ENCODE measurements around the gene MBD1. TPM values are rescaled to one million over a fixed set of nuclear protein-coding genes. Genes with fewer than 3 reads are reported as not detected.
"Not testable (repeated sequence)": the region's sequence is repeated elsewhere in the genome, so short reads cannot be mapped to it uniquely, and the experiment has no call there.

The MBD1 gene, protein sequence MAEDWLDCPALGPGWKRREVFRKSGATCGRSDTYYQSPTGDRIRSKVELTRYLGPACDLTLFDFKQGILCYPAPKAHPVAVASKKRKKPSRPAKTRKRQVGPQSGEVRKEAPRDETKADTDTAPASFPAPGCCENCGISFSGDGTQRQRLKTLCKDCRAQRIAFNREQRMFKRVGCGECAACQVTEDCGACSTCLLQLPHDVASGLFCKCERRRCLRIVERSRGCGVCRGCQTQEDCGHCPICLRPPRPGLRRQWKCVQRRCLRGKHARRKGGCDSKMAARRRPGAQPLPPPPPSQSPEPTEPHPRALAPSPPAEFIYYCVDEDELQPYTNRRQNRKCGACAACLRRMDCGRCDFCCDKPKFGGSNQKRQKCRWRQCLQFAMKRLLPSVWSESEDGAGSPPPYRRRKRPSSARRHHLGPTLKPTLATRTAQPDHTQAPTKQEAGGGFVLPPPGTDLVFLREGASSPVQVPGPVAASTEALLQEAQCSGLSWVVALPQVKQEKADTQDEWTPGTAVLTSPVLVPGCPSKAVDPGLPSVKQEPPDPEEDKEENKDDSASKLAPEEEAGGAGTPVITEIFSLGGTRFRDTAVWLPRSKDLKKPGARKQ
- total RNA-seq, result 91.7 and 93.3 TPM in 2 replicates

DNA sequence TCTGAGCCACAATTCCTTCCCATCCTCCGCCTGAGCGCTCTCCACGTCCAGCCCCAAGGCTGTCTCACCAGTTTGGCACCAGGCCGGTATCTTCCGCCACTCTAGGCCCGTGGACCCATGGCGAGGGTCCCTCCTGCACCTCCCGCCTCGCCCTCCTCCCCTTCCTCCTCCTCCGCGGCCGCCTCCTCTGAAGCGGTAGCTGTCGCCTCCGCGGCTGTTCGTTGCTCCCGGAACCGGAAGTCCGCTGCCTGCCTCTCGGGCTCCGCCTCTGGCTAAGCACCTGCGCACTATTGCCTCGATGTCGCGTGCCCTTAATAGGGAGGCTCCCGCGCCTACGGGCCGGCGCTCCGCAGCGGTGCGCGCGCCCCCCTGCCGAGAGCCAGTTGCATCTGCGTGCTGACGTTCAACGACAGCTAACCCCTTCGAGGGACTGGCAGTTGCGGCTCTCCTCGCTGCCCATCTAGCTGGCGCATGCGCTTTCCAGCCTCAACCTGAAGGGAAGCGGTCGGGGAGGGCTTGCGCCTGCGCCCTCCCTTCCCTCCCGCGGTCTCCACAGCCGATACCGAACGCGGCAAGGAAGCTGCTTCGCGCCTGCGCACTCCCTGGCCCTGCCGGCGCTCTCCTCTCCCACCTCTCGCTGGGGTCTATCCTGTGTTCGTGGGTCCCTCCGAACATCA is at the start of gene MBD1:
Gene MBD1, minus strand, starts transcription at position 229 of the 677 bp plus-strand sequence. CDS start 1,531 bp downstream, outside the sequence.
- Mint-ChIP-seq H3K4me3 (peak within 1 kb of the TSS; percentile 90), H3K27me3 (no peaks in the 10 kb centered on the region), H3K9me3 (no peaks in the 10 kb centered on the region), H3K36me3 (ENCODE audit: low read depth) (peaks cover 71% of the 10 kb centered on the region), H3K27ac (peak within 1 kb of the TSS; percentile 98), H3K4me1 (peaks cover 49% of the 10 kb centered on the region)
- peak; percentile 91 for DNase-seq
- intact Hi-C loops (cut with micrococcal nuclease), result loop anchor here (1.0 to 10.0 kb wide), 6 partner anchors 15 to 789 kb away; partner anchors contain the start of genes CFAP53, RPL17 and SMAD4

DNA sequence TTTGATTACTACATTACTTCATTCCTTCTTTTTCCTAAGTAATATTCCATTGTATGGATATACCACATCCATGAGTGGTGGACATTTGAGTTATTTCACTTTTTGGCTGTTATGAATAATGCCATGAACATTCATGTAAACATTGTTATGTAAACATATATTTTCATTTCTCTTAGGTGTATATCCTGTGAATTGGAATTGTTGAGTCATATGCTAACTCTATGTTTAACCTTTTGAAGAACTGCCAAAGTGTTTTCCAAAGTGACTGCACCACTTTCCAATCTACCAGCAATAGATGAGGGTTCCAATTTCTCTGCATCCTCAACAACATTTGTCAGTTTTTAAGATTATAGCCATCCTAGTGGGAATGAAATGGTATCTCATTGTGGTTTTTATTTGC is 48.9 kb upstream of the MBD1 start:
- Mint-ChIP-seq H3K9me3 (peaks cover 3% of the 10 kb centered on the region), H3K27ac (no peak overlapping the region), H3K4me3 (no peak overlapping the region), H3K36me3 (ENCODE audit: low read depth) (no peaks in the 10 kb centered on the region), H3K4me1 (no peaks in the 10 kb centered on the region), H3K27me3 (peaks cover 23% of the 10 kb centered on the region)
- intact Hi-C loops (cut with micrococcal nuclease), result no loop called here
- DNase-seq, result no peak

DNA sequence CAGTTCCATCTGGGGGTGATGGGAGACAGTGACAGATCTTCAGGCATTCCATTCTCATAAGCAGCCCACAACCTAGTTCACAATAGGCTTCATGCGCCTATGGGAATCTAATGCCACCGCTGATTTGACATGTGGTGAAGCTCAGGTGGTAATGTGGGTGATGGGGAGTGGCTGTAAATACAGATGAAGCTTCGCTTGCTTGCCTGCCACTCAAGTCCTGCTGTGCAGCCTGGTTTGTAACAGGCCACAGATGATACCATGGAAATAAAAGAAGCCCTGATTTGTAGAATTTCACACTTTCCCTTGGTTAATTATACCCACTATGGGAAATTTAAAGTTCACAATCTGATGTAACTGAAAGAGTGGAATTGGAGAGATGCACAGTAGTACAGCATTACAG is 46.7 kb upstream of the MBD1 start:
- Mint-ChIP-seq H3K4me3 (no peak overlapping the region), H3K9me3 (peaks cover 6% of the 10 kb centered on the region), H3K27ac (no peak overlapping the region), H3K27me3 (peaks cover 25% of the 10 kb centered on the region), H3K4me1 (no peaks in the 10 kb centered on the region), H3K36me3 (ENCODE audit: low read depth) (no peaks in the 10 kb centered on the region)
- DNase-seq, result no peak
- intact Hi-C loops (cut with micrococcal nuclease), result no loop called here

GRCh38 chr18:50320719-50321118 is 39.4 kb upstream of the MBD1 start:
- Mint-ChIP-seq H3K27me3 (peaks cover 2% of the 10 kb centered on the region), H3K9me3 (peaks cover 8% of the 10 kb centered on the region), H3K27ac (peak overlapping the region; percentile 65), H3K36me3 (ENCODE audit: low read depth) (no peaks in the 10 kb centered on the region), H3K4me1 (peaks cover 16% of the 10 kb centered on the region), H3K4me3 (peak overlapping the region; percentile 71)
- intact Hi-C loops (cut with micrococcal nuclease), result loop anchor here (5.0 kb wide), 1 partner anchor 37 kb away; no protein-coding TSS in a partner anchor
- no peak for DNase-seq

DNA sequence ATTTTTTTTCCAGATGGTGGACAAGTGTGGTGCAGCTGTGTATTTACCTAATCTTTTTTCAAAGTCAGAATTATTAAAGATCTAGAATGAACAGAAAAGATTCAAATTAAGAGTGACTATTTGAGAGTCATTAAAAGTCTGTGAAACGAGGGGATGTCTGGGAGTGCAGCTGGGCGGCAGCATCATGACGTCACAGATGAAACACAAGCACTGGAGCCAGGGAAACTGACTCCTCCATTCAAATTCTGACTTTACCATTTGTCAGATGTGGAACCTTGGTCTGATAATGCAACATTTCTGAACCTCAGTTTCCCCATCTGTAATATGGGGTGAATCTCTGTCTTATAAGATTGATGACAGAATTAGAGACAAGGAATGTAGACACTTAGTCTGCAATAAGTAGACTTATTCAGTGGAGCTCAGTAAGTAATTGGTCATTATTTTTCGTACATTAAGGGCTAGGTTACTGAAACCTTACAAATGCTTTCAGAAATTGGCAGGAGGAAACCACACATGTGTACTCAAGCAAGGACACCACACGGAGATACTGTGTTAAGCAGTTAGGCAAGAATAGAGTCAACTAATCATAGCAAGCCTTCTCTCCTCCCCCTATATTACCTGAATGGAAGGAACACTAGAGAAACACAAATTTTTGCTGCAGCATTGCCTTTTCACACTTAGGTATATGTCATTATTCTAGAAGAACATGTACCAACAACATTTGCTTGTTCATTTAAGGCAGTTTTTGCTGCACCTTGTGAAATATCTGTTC is 34.0 kb upstream of the MBD1 start:
- H3K27ac Mint-ChIP-seq, result no peak overlapping the region

GRCh38 chr18:50313873-50314460 is 32.6 kb upstream of the MBD1 start:
- intact Hi-C loops (cut with micrococcal nuclease), result no loop called here

More for the DNA sequence above, 34.0 kb upstream of the MBD1 start:
- H3K27me3 Mint-ChIP-seq, result peaks cover 16% of the 10 kb centered on the region
- no peaks in the 10 kb centered on the region for H3K36me3 Mint-ChIP-seq (ENCODE audit: low read depth)
- peaks cover 5% of the 10 kb centered on the region for H3K9me3 Mint-ChIP-seq
- intact Hi-C loops (cut with micrococcal nuclease), result no loop called here
- no peak overlapping the region for H3K4me3 Mint-ChIP-seq
- H3K4me1 Mint-ChIP-seq, result peaks cover 8% of the 10 kb centered on the region
- no peak for DNase-seq

GRCh38 chr18:50313031-50313607 is 31.8 kb upstream of the MBD1 start:
- no peak for DNase-seq
- Mint-ChIP-seq H3K27me3 (peaks cover 16% of the 10 kb centered on the region), H3K36me3 (ENCODE audit: low read depth) (no peaks in the 10 kb centered on the region), H3K9me3 (peaks cover 5% of the 10 kb centered on the region), H3K27ac (no peak overlapping the region), H3K4me3 (no peak overlapping the region), H3K4me1 (peaks cover 4% of the 10 kb centered on the region)
- intact Hi-C loops (cut with micrococcal nuclease), result no loop called here

More at GRCh38 chr18:50313873-50314460, 32.6 kb upstream of the MBD1 start:
- DNase-seq, result no peak
- peaks cover 16% of the 10 kb centered on the region for H3K27me3 Mint-ChIP-seq
- no peak overlapping the region for H3K4me3 Mint-ChIP-seq
- no peaks in the 10 kb centered on the region for H3K36me3 Mint-ChIP-seq (ENCODE audit: low read depth)
- H3K27ac Mint-ChIP-seq, result no peak overlapping the region
- peaks cover 5% of the 10 kb centered on the region for H3K9me3 Mint-ChIP-seq
- peaks cover 3% of the 10 kb centered on the region for H3K4me1 Mint-ChIP-seq

GRCh38 chr18:50312296-50313030 is 31.1 kb upstream of the MBD1 start:
- intact Hi-C loops (cut with micrococcal nuclease), result no loop called here
- Mint-ChIP-seq H3K36me3 (ENCODE audit: low read depth) (no peaks in the 10 kb centered on the region), H3K27me3 (peaks cover 16% of the 10 kb centered on the region), H3K4me1 (peaks cover 10% of the 10 kb centered on the region), H3K9me3 (peaks cover 5% of the 10 kb centered on the region), H3K4me3 (no peak overlapping the region), H3K27ac (no peak overlapping the region)
- no peak for DNase-seq

GRCh38 chr18:50311650-50312049 is 30.3 kb upstream of the MBD1 start:
- intact Hi-C loops (cut with micrococcal nuclease), result no loop called here
- H3K27me3 Mint-ChIP-seq, result peaks cover 16% of the 10 kb centered on the region
- H3K4me3 Mint-ChIP-seq, result no peak overlapping the region
- no peaks in the 10 kb centered on the region for H3K9me3 Mint-ChIP-seq
- H3K4me1 Mint-ChIP-seq, result peaks cover 13% of the 10 kb centered on the region
- DNase-seq, result no peak
- H3K36me3 Mint-ChIP-seq (ENCODE audit: low read depth), result no peaks in the 10 kb centered on the region
- H3K27ac Mint-ChIP-seq, result no peak overlapping the region

DNA sequence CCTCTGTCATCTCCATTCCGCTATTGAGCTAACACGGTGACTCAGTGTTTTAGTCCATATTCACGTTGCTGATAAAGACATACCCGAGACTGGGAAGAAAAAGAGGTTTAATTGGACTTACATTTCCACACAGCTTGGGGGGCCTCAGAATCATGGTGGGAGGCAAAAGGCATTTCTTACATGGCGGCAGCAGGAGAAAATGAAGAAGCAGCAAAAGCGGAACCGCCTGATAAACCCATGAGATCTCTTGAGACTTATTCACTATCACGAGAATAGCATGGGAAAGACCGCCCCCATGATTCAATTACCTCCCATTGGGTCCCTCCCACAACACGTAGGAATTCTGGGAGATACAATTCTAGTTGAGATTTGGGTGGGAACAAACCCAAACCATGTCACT is 28.8 kb upstream of the MBD1 start:
- intact Hi-C loops (cut with micrococcal nuclease), result no loop called here
- H3K27ac Mint-ChIP-seq, result no peak overlapping the region

GRCh38 chr18:50308851-50309250 is 27.5 kb upstream of the MBD1 start:
- DNase-seq; H3K9me3 Mint-ChIP-seq; H3K4me3 Mint-ChIP-seq; intact Hi-C loops (cut with micrococcal nuclease); H3K27ac Mint-ChIP-seq; H3K36me3 Mint-ChIP-seq (ENCODE audit: low read depth): not testable (repeated sequence)
- H3K4me1 Mint-ChIP-seq, result peaks cover 13% of the 10 kb centered on the region
- peaks cover 19% of the 10 kb centered on the region for H3K27me3 Mint-ChIP-seq

More for the DNA sequence above, 28.8 kb upstream of the MBD1 start:
- DNase-seq, result no peak
- Mint-ChIP-seq H3K4me1 (peaks cover 13% of the 10 kb centered on the region), H3K36me3 (ENCODE audit: low read depth) (peaks cover 6% of the 10 kb centered on the region), H3K9me3 (peaks cover 7% of the 10 kb centered on the region), H3K4me3 (no peak overlapping the region), H3K27me3 (peaks cover 20% of the 10 kb centered on the region)

GRCh38 chr18:50307738-50308470 is 26.6 kb upstream of the MBD1 start:
- DNase-seq, result peak; percentile 97
- H3K27me3 Mint-ChIP-seq, result peaks cover 25% of the 10 kb centered on the region
- H3K4me1 Mint-ChIP-seq, result peaks cover 13% of the 10 kb centered on the region
- H3K9me3 Mint-ChIP-seq, result peaks cover 8% of the 10 kb centered on the region
- peak overlapping the region; percentile 86 for H3K27ac Mint-ChIP-seq
- intact Hi-C loops (cut with micrococcal nuclease), result loop anchor here (1.0 to 2.0 kb wide), 3 partner anchors 20 to 67 kb away; partner anchors contain the start of genes MBD1 and SKA1
- H3K36me3 Mint-ChIP-seq (ENCODE audit: low read depth), result peaks cover 6% of the 10 kb centered on the region
- H3K4me3 Mint-ChIP-seq, result peak overlapping the region; percentile 95
